ENCODE results near the gene HMOX1.

GRCh38 chr22:35350539-35351503 lies 30.1 kb upstream of the HMOX1 start:
- TF ChIP-seq CTCF (IDR thresholded peaks at IDR 0.05): peak; percentile 79 to 97 (median 94)
- peak in 1 of 2 donors; percentile 46 for TF ChIP-seq POLR2A (IDR thresholded peaks at IDR 0.05)

Measured in adrenal gland (tissue), 5 donors.